Tracheal epithelial cell (primary cell): ENCODE results near the gene GCNT3. TPM values are rescaled to one million over a fixed set of nuclear protein-coding genes. Genes with fewer than 3 reads are reported as not detected.

Experiments
- total RNA-seq: library from RNA; depleted of rRNA; stranded (reverse); fragments of >200 nt; gene quantifications from 2 replicates; pipeline ENCODE4 v1.2.1, GENCODE V29; 2014

Gene GCNT3
- total RNA-seq = 5.3 and 10.4 TPM in 2 replicates

DNA sequence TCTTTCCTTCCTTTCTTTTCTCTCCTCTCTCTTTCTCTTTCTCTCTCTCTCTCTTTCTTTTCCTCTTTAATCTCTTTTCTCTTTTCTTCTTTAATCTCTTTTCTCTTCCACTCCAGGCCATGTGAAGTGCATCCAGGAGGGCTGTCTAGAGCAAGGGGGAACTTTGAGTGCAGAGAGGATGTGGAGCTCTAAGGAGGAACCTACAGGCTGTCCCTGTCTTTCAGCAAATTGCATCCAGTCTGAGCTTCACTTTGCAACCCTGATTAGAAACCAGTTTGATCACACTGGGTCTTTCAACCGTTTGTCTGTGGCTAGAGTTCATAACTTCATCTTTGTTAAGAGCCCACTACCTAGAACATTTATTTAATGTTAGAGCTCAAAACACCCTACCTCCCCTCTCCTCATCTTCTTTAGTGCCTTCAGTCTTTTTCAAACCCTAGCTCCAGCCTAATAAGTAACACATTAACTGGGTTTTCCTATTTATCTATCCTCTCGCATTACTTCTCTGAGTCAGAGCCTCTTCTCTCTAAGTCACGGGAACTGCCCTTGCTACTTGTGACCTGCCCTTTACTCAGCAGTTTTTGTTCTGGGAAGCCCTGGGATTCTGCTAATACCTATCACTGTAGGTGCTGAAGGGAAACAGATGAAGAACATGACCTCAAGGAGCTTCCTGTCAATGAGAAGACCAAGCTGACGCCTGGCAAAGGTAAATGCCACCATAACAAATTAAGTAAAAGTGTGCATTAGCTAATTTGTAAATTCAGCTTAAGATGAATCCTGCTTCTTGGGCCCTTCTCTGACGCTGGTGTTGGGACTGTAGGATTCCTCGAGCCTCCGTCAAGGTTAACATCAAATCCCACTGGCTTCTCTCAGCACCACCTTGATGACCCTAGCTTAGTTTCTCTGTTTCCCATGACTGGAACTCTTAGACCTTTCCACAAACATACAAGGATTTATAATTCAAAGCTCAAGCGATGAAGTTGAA lies at the start of gene GCNT3:
GCNT3 (plus strand) TSS at position 508 of the 985 bp plus-strand sequence. CDS start 6,456 bp downstream, outside the sequence.

GRCh38 chr15:59656897-59657634 lies 45.5 kb downstream of the GCNT3 start, which contains the start of gene GTF2A2:
Gene GTF2A2, minus strand, starts transcription at chr15:59657515. Its CDS starts 5,238 bp downstream, at chr15:59652277.

Other genes with a start within 250 kb of the GCNT3 start
- 101 and 359 TPM in 2 replicates for gene MYO1E, start 238.9 kb upstream of the GCNT3 start, total RNA-seq
- 0.21 and 0.72 TPM in 2 replicates for gene FAM81A, start 173.6 kb upstream of the GCNT3 start, total RNA-seq
- 17.8 and 21.7 TPM in 2 replicates for gene GTF2A2, start 45.7 kb downstream of the GCNT3 start, total RNA-seq
- gene BNIP2, start 77.5 kb downstream of the GCNT3 start, total RNA-seq = 178 and 187 TPM in 2 replicates